NCI-H510A (cell line): Measurements from ENCODE around the gene HOXA13.

Experiments used
- DNase-seq: peaks from one replicate; lab custom pipeline; 2025; lab: John Stamatoyannopoulos, UW

Gene HOXA13

DNA sequence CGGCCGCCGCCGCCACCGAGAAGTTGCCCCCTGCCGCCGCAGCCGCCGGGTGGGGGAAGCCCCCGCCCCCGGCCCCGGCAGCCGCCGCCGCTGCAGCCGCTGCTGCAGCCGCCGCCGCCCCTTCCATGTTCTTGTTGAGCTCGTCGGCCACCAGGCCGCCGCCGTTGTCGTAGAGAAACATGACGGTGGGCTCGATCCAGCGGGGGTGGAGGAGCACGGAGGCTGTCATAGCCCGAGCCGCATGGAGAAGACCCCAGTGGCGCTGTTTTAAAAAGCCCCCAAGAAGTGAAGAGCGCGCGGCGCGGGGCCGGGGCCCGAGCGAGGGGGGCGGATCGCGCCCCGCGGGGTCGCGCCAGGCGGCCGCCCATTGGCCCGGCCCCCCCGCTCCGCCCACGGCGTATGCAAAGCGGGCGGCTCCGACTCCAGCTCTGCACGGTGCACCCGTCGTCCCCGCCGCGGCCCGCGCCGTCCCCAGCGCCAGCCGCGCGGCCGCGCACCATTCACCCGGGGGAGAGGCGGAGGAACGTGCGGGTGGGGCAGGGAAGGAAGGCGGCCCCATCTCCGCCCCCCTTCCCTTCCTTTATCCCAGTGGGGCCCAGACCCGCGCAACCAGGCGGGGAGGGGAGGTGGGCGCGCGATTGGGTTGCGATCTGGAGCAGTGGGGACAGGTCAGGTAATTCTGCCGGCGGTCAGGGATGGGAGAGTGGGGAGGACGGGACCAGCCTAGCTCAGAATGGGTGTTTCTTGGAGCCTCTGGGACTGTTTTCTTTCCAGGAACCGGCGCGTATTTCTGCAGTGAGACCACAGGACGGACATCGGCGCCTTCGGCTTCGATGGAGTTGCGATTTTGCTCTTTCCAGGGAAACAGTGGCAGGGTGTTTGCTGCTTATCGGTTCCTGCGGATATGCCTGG is at the start of gene HOXA13:
TSS of gene HOXA13 (minus strand) at position 243 of the 912 bp plus-strand sequence. CDS start at position 229, 14 bp downstream.
- DNase-seq = peak; percentile 58

DNA sequence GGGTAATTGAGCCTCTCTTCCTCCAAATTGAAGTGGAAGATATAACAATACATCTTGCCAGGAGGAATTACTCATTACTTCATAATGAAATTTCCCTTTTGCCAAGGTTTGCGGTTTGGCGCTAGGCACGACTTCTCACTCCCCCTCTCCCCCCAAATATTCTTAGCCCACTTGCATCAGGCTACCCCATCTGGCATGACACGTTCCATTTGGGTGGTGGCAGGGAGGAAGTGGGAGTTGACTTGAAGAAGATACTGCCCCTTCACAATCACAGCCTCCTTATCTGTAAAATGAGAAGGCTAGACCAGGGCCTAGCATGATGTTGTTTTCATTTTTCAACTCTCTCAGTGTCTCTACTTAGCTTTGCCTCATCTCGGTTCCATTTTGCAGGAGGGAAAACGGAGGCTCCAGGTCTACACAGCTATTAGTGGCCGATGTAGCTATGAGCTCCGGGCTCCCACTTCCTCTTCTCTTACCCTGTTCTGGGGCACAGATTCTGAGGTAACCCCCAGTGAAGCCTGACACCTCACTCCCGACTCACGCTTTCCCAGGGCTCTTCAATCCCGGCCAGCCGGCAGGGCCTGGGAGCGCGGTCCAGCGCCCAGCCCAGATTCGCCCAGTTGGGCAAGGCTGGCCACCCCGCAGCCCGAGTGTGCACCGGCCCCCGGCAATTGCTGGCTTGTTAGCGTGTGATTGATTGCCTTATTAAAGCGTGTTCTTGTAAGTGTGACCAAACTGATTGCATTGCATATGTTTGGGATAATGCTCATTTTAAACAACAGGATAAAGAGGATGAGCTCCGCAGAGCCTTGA is 49.2 kb upstream of the HOXA13 start:
- DNase-seq = no peak

DNA sequence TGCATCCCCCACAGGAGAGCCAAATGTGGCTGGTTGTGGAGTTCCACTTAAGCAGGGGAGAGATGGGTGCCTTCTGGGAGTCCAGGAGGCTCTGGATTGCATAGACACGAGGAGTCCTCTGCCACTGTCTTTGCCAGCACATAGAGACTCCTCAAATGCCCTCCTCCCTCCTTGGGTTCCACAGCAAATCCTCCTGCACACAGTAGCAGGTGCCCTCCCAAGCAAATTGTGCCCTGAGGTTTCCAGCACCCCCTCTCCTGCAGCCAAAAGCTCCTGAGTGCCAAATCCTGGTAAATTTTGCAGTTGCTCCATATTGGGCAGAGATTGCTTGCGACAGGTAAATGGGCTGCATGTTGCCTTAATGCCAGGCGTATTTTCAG is 48.5 kb upstream of the HOXA13 start:
- DNase-seq = no peak

DNA sequence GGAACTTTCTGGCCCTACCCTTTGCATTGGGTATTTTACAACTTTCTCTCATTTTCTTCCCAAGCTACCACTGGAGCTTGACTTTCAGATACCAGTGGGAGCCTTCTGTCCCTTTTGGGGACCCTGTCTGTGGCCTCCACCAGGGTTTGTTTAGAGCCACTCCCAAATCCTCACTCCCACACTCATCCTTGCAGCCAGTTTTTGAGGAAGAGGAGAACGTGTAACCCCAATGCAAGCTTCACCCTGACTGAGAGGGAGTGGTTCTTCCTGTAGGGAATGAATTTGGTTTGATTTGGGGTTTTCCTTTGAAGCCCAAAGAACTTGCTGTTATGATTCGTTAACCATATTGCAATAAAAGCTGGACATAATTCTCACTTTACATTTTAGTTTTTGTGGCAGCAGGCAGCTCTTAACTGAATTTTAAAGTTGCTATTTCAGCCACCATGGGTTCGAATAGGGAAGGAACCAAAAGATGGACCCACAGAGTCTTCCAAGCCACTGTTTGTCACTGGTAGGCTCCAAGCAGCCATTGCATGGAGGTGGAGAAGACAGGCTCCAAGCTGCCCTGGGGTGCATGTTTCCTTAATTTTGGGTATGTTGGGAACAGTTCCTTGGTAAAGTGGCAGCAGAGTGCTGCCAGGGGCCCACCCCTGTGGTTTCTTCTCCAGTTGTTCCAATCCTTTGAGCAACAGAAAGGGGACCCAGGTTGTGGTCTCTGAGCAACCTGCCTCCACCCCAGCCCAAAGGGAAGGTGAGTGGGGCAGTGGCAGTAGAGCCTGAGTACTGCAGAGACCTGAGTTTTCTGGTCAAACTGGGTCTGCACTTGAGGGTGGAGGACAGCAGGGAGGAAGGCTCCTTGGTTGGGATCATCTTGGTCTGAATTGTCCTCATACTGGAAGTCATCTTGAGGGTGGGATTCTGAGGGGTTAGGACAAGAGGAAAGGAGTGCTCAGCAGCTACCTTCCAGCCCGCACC is 47.8 kb upstream of the HOXA13 start:
- DNase-seq = no peak

DNA sequence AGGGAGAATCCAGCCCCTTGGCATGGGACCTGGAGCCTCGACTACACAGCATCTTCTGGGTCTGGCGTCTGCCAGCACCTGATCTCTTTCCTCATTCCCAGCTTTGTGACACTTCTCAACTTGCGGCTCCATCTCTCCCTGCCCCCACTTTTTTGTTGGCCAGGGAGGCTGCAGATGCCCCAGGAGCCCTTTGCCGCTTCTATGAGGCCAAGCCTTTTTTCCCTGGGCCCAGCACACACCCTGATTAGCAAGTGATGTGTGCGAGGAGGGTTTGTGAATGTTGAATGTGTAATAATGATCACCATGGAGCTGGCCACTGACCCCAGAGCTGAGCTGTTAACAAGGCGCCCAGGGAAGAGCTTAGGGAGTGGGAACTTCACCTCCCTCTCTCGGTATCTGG is 47.1 kb upstream of the HOXA13 start:
- no peak for DNase-seq

DNA sequence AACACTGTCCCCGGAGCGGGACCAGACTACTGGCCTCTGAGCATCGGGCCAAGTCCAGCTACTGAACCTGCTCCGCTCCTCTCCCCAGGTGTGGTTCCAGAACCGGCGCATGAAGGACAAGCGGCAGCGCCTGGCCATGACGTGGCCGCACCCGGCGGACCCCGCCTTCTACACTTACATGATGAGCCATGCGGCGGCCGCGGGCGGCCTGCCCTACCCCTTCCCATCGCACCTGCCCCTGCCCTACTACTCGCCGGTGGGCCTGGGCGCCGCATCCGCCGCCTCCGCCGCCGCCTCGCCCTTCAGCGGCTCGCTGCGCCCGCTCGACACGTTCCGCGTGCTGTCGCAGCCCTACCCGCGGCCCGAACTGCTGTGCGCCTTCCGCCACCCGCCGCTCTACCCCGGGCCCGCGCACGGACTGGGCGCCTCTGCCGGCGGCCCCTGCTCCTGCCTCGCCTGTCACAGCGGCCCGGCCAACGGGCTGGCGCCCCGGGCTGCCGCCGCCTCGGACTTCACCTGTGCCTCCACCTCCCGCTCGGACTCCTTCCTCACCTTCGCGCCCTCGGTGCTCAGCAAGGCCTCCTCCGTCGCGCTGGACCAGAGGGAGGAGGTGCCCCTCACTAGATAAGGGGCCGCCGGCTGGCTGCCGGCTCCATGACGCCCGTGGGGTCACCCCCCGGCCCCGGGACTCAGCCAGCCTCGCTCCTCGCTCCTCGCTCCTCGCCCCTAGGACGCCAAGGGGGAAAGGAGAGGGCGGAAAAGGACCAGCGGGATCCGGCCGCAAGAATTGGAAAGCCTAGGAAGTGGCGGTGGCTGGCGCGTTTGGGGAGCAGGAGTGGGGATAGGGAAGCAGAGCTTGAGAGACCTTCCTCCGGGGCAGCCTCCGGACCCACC is 46.2 kb upstream of the HOXA13 start:
- DNase-seq = peak; percentile 30

DNA sequence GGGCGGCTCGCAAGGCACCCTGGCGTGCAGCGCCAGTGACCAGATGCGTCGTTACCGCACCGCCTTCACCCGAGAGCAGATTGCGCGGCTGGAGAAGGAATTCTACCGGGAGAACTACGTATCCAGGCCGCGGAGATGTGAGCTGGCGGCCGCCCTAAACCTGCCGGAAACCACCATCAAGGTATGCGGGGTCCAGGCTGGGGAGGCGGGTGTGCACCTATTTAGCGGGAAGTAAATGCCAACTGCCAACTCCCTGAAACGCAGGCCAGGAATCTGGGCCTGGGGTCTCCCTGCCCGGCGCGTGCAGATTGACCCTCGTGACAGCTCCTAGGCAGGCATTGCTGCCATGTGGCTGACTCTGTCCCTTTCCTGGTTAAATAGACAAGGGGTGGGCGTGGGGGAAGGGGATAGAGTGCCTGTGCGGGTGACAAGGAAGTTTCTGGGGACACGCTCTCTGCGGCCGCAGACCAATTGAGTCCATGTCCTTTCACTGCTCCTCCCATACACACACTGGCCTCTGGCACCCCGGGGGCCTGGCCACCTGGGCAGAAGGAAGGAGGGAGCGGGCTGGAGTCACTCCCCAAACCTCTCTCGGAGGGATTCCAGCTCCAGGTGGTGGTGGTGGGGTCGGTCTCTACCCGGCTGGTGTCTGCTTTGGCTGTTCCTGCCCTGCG is 45.4 kb upstream of the HOXA13 start:
- DNase-seq = no peak

DNA sequence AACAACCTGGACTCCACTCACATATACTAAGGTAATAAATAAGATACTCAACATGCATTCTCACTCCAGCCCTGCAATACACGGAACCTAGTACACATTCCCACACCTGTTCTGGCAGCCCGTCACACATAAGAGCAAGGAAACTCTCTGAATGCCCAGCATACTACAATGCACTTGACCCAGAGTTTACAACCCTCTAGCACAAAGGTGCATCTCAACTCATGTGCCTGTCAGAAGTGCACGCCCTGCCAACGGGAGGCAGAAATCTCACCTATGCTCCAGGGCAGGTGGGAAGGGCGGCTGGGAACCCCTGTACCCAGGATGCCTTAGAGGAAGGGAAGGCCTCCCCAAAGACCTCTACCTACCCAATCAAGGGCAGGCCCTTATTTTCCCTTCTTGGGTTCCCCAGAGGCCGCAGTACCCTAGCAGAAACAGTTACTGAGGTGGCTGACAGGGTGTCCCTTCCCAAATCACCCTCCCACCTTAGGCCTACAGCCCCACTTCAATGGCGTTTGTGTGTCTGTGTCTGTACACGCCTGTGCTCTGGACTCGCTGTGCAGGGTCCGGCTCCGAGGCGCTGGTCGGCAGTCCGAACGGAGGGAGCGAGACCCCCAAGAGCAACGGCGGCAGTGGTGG is 44.7 kb upstream of the HOXA13 start:
- no peak for DNase-seq

DNA sequence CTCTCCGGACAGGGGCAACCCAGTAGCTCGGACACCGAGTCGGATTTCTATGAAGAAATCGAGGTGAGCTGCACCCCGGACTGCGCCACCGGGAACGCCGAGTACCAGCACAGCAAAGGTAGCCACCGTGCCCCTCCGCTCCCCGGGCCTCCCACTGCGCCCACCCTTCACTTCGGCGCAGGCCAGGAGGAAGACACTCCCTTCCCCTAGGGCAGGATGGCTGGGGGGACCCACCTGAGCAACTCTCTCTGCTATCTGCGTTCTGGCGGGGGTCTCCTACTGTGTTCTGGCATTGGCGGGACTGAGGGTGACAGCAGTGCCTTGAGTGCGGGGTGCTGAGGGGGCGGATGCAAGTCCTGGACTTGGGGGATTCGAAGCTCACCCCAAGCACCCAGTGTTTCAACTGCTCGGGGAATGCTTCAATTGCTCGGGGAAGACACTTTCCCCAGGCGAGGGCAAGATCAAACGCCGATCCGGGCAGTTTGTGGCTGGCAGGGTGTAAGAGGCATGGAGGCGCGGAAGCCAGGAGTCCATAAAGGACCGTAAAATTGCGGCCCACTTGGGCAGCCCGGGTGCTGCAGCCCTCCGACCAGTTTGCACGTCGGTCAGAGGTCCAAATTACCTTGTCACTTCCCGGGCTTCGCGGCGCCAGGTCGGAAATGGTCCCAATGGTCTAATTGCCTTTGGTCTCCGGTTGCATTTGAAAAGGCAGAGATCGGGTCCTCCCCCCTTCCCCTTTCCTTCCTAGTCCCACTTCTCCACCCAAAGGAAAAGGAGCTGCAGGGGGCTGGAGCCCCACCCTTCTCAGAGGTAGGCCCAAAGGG is 43.7 kb upstream of the HOXA13 start:
- DNase-seq = no peak

DNA sequence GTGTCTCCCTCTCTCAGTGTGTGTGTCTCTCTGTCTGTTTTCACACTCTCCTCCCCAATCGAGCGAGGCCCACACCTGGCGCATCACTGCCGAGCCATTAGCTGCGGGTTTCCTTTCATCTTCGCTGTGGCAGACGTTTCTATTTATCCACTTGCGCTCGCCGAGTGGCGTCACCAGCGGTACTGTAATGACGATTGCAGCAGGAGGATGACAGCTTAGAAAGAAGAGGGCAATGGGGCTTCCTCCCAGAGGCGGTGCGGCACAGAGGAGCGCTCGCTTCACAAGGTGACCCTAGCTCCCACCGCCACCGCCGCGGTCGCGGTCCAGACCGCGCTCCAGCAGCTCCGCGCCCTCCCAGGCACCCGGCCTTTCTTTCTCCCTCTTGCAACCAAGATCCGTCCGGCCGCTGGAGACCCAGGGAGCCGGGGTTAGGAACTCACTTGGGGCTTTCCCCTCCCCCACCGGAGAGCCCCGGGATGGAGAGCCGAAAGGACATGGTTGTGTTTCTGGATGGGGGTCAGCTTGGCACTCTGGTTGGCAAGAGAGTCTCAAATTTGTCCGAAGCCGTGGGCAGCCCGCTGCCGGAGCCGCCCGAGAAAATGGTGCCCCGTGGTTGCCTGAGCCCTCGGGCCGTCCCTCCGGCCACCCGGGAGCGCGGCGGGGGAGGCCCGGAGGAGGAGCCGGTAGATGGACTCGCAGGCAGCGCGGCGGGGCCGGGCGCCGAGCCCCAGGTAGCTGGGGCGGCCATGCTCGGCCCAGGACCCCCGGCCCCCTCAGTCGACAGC is 42.9 kb upstream of the HOXA13 start, which contains the start of gene EVX1:
TSS of gene EVX1 (plus strand) at position 248 of the 785 bp plus-strand sequence. CDS start at position 477, 229 bp downstream.
- peak; percentile 76 for DNase-seq

DNA sequence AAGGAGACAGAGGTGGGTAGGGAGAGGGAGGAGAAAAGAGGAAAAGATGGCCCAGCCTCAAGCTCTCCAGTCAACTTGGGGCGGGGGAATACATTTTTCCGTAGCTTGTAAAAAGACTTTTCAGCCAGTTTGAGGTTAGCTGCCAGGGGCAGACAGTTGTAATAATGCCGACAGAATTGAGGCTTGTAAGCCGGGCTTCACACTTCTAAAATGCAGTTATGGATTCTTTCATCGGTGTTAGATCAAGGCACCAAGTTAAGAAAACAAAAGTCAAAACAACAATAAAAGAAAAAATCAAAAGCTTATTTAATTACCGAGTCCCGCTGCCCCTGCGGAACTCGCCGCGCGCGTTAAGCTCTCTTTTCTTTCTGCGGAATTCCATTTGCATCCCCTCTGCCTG is 42.3 kb upstream of the HOXA13 start:
- DNase-seq = no peak

DNA sequence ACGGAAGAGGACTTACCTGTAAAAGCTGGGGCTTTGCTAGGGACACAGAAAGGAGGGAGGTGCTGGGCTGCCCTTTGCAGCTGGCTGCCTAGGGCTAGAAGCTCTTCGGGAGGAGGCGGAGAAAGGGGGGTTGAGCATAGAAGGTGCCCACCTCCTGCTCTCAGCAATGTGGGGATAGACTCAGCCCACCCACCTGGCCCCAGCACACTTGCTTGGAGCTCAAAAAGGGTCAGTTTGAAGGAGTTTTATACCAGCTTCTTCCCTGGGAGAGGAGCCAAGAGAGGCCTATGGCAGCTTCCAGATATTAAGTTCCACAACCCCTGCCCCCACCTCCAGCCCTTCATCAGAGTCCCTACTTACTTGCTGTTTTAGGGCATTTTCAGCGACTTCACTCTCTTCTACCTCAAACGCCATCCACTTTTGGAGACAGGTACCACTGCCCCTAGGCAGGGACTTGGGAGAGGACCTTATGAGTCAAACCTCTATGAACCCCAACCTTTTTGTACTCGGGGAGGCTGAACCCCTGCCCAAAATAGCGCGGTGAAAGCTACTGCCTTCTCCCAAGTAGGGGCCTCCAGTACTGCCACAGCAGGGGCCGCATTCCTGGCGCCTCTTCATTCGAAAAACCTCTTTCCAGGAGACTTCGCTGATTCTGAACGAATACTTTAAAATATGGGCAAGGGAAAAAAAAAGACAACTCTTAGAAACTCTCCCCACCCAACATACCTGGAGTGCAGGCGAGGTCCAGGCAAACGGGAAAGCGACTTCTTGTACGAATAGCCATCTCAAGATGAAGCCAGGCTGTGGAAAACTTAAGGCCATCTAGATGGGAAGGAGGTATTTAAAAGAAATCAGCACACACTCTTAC is 41.5 kb upstream of the HOXA13 start:
- no peak for DNase-seq

DNA sequence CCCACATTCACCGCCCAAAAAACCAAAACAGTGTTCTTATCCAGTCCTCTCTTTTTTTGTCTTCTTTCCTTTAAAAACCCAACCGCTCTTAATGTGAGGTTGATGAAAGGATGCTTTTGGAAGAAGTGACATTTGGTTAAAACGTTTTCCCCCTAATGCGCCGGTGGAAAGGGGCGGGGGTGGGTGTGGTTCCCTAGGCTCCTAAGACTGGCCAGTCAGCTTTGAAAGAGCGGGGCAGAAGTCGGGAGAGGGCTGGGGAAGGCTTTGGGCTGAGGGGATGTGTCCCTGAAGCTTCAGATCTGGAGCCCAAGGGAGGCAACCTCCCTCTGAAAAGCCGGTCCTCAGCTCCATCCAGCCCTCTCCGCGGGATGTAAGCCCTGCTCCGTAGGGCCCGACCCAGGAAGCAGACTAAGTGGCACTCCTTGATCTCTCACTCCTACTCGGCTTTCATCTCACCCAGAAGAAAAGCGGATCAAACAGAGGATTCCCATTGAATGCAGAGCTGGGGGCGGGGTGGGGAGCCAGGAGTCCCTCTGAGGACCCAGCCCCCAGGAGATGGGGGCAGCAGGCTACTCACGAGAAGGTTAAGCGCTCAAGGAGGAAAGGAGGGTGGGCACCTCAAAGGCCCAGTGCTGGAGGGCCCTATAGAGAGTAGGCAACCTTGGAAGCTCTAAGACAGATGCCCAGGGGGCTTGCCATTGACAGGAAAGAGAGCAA is 40.3 kb upstream of the HOXA13 start:
- DNase-seq = no peak

DNA sequence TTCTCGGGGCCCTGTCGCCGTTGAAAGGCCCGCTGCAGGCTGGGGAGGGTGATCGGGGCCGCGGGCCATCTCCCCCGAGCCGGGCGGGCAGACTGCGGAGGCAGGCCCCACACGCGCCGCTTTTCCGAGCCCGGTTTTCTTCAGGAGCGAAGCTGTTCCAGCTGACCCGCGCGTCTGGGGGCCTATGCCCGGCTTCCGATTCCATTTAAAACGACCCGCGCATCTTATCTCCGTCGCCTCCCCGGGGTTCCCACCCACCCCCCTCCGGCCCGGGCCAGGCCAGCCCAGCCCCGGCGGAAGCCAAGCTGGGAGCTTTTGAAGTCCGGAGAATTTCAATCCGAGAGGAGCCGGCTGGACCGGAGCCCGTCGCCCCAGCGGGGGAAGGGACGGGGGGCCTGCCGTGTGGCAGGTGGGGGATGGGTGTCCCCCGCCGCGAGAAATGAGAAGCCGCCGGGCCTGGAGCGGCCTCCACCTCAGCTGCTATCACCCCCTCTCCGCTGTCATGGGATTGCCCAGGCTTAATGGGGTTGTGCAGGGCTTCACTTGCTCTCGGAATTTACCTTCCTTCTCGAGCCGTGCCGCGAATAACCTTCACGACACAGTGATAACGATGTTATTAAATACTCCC is 39.6 kb upstream of the HOXA13 start:
- no peak for DNase-seq

DNA sequence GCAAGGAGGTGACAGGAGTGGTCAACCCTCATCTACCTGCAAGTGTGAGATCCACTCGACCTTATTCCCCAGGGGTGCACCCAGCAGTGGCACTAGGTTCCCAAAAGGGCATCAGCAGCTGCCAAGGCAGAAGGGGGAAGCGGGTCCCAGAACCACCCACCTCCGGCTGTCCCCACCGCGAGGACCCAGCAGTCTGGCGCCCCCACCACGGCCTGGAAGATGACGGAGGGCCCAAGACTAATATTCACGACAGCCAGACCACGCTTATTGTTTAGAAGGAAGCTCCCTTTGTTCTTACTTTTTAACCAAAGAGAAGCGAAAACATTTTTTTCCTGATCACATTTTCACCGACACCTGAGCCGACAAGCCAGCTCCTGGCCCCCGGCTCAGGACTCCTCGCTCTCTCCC is 39.1 kb upstream of the HOXA13 start:
- DNase-seq = no peak
